ENCODE measurements around the gene INSRR. TPM values are rescaled to one million over a fixed set of nuclear protein-coding genes. Genes with fewer than 3 reads are reported as not detected.

Gene INSRR
- total RNA-seq, 3 donors from 2014 or later, result 0.15 to 0.33 TPM; not detected in 1

- no peak for DNase-seq (ENCODE audit: low spot score in 2 of 2)
- no peak overlapping the region for H3K4me3 ChIP-seq
- H3K27me3 ChIP-seq, result no peaks in the 10 kb centered on the region
- H3K36me3 ChIP-seq, result no peaks in the 10 kb centered on the region
- no peak overlapping the region for H3K27ac ChIP-seq
- intact Hi-C loops (cut with DNase I; ENCODE audit: low total_unique reads), result no loop called here
- no peaks in the 10 kb centered on the region for H3K4me1 ChIP-seq
- H3K9me3 ChIP-seq, result no peaks in the 10 kb centered on the region
- TF ChIP-seq POLR2A (IDR thresholded peaks at IDR 0.05) (no peak), CTCF (IDR thresholded peaks at IDR 0.05) (no peak), POLR2AphosphoS5 (IDR thresholded peaks at IDR 0.05) (no peak)
These were observed 50.5 kb downstream of the INSRR start for GRCh38 chr1:156808186-156809030.

- no peaks in the 10 kb centered on the region for H3K27me3 ChIP-seq
- no peak for DNase-seq (ENCODE audit: low spot score in 2 of 2)
- intact Hi-C loops (cut with DNase I; ENCODE audit: low total_unique reads), result no loop called here
- no peaks in the 10 kb centered on the region for H3K9me3 ChIP-seq
- no peak overlapping the region for H3K27ac ChIP-seq
- no peaks in the 10 kb centered on the region for H3K36me3 ChIP-seq
- H3K4me3 ChIP-seq, result no peak overlapping the region
- no peaks in the 10 kb centered on the region for H3K4me1 ChIP-seq
- no peak for TF ChIP-seq POLR2AphosphoS5 (IDR thresholded peaks at IDR 0.05)
- TF ChIP-seq CTCF (IDR thresholded peaks at IDR 0.05), result no peak
- no peak for TF ChIP-seq POLR2A (IDR thresholded peaks at IDR 0.05)
These were observed 51.3 kb downstream of the INSRR start for GRCh38 chr1:156807627-156808026.

- no peak overlapping the region for H3K4me3 ChIP-seq
- TF ChIP-seq POLR2AphosphoS5 (IDR thresholded peaks at IDR 0.05), result no peak
- no peak for TF ChIP-seq CTCF (IDR thresholded peaks at IDR 0.05)
- no peak for TF ChIP-seq POLR2A (IDR thresholded peaks at IDR 0.05)
- DNase-seq (ENCODE audit: low spot score in 2 of 2), result no peak
- H3K36me3 ChIP-seq, result no peaks in the 10 kb centered on the region
- H3K9me3 ChIP-seq, result no peaks in the 10 kb centered on the region
- no peaks in the 10 kb centered on the region for H3K4me1 ChIP-seq
- H3K27ac ChIP-seq, result peak overlapping the region in 1 of 2 donors; percentile 50
- no peaks in the 10 kb centered on the region for H3K27me3 ChIP-seq
- intact Hi-C loops (cut with DNase I; ENCODE audit: low total_unique reads), result no loop called here
These were observed 52.1 kb downstream of the INSRR start for GRCh38 chr1:156806512-156807440.

GRCh38 chr1:156805766-156806511, 53.0 kb downstream of the INSRR start:
- intact Hi-C loops (cut with DNase I; ENCODE audit: low total_unique reads), result no loop called here
- H3K27ac ChIP-seq, result peak overlapping the region in 1 of 2 donors; percentile 50
- no peaks in the 10 kb centered on the region for H3K4me1 ChIP-seq
- DNase-seq (ENCODE audit: low spot score in 2 of 2), result peak in 1 of 2 donors; percentile 31
- H3K27me3 ChIP-seq, result no peaks in the 10 kb centered on the region
- peak in 1 of 3 donors; percentile 45 for TF ChIP-seq POLR2AphosphoS5 (IDR thresholded peaks at IDR 0.05)
- TF ChIP-seq POLR2A (IDR thresholded peaks at IDR 0.05), result no peak
- no peaks in the 10 kb centered on the region for H3K9me3 ChIP-seq
- no peaks in the 10 kb centered on the region for H3K36me3 ChIP-seq
- no peak overlapping the region for H3K4me3 ChIP-seq

- no peak for TF ChIP-seq CTCF (IDR thresholded peaks at IDR 0.05)
- no peak for TF ChIP-seq POLR2AphosphoS5 (IDR thresholded peaks at IDR 0.05)
- no peak for TF ChIP-seq POLR2A (IDR thresholded peaks at IDR 0.05)
- Histone ChIP-seq H3K9me3 (no peaks in the 10 kb centered on the region), H3K27ac (peak overlapping the region in 1 of 2 donors; percentile 35), H3K4me3 (no peak overlapping the region), H3K4me1 (no peaks in the 10 kb centered on the region), H3K27me3 (no peaks in the 10 kb centered on the region), H3K36me3 (no peaks in the 10 kb centered on the region)
- intact Hi-C loops (cut with DNase I; ENCODE audit: low total_unique reads), result no loop called here
- DNase-seq (ENCODE audit: low spot score in 2 of 2), result no peak
These were observed 54.2 kb downstream of the INSRR start for GRCh38 chr1:156804572-156805243.
